GM18517 (cell line): ENCODE measurements around the gene RAD51C.
A peak's percentile ranks its signal among the peaks of the same experiment; 100 is the strongest.
"Not testable (repeated sequence)": the region's sequence is repeated elsewhere in the genome, so short reads cannot be mapped to it uniquely, and the experiment has no call there.

Experiments
- ATAC-seq: cut with Tn5 transposase; IDR thresholded peaks from one replicate; pipeline ENCODE4 v1.9.1; 2021; ENCODE audit warnings: mild to moderate bottlenecking, moderate library complexity; ENCODE audit not compliant: unreplicated experiment

RAD51C gene

GRCh38 chr17:58680038-58680369, 12.4 kb upstream of the RAD51C start:
- no peak for ATAC-seq

- ATAC-seq: no peak
Observed at GRCh38 chr17:58684003-58684402, 8.4 kb upstream of the RAD51C start.

GRCh38 chr17:58684462-58684861, 7.9 kb upstream of the RAD51C start:
- ATAC-seq: not testable (repeated sequence)

DNA sequence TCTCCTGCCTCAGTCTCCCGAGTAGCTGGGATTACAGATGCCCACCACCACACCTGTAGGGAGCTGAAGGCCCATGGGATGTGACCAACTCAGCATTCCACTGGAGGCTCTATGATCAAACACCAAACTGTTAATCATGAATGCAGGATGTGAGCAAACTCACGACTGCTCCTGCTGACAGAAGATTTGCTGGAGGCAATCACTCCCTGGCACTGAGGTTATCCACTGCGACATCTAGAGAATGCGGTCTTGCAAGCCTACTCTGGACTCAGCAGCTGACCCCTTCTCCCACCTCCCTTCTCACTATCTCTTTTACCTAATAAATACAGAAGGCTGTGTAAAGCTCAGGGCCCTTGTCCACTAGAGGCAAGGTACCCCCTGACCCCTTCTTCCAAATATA, 5.4 kb upstream of the RAD51C start:
- ATAC-seq: no peak

- no peak for ATAC-seq
Observed at GRCh38 chr17:58688521-58688920, 3.9 kb upstream of the RAD51C start.

DNA sequence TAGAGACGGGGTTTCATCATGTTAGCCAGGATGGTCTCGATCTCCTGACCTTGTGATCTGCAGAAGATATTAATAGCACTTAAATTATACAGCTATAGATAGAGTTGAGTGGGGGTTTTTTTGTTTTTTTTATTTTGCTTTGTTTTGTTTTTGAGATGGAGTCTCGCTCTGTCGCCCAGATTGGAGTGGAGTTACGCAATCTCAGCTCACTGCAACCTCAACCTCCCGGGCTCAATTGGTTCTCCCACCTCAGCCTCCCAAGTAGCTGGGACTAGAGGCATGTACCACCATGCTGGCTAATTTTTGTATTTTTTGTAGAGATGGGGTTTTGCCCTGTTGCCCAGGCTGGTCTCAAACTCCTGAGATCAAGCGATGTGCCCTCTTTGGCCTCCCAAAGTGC, 2.4 kb upstream of the RAD51C start:
- not testable (repeated sequence) for ATAC-seq

DNA sequence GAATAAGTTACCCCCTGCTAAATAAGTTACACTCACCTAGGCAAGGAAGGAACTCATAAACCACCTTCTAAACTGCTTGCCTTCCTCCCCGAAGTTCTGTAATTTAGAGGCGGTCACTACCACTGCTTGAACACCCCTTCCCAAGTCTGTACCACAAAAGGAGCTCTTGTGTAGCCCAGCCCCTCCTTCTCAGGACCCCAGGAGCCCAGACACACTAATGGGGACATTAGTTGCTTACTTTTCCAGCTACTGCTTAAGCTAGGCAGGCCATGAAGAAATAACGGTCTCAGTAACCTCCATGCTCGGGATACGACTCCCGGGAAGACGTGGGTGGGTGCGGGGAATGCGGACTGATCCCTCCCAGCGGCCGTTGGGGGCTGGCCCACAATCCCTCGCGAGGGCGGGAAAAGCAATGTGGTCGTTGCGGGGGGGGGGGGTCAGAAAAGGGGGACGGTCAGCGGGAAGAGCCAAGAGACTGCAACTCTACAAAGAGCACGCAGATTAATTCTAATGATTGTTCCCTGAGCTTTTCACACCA, 632 bp upstream of the RAD51C start, which contains the start of gene TEX14:
Gene TEX14, minus strand, starts transcription at position 345 of the 538 bp plus-strand sequence. CDS start 40,044 bp downstream, outside the sequence.
- ATAC-seq: no peak

- ATAC-seq: no peak
Observed at GRCh38 chr17:58693208-58693607, 806 bp downstream of the RAD51C start.

DNA sequence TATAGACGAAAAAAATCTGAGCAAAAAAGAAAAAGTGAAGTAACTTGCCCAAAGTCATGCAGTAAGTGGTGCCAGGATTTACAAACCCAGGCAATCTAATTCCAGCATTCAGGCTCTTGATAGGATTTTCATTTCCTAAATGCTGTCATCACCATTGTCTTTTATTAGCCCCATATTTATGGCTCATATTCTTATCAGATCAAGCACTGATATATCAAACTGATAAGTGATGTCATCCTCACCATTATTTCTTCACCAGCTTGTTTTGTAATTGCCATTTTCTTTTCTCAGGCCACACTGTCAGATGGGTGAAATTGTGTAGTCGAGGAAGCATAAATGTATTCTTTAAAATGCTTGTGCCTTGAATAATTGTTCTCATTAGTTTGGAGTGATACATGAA, 1.3 kb downstream of the RAD51C start:
- ATAC-seq: no peak

DNA sequence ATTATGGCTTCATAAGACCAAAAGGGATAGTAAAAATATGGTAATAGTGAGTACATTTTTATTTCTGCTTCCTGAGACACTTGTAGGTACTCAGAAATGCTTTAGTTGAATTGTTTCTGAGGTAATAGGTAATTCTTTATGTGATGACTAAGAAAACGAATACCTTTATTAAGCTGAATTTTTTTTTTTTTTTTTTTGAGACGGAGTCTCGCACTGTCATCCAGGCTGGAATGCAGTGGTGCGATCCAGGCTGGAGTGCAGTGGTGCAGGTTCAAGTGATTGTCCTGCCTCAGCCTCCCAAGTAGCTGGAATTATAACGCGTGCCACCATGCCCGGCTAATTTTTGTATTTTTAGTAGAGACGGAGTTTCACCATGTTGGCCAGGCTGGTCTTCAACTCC, 1.9 kb downstream of the RAD51C start:
- ATAC-seq: no peak

DNA sequence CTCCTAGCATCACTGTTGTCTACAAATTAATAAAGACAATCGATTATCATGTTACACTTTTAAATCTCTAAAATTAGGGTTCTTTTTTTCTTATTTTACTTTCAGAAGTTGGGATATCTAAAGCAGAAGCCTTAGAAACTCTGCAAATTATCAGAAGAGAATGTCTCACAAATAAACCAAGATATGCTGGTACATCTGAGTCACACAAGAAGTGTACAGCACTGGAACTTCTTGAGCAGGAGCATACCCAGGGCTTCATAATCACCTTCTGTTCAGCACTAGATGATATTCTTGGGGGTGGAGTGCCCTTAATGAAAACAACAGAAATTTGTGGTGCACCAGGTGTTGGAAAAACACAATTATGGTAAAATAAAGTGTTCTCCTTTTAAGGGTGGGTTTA, 2.4 kb downstream of the RAD51C start:
- ATAC-seq: no peak

- no peak for ATAC-seq
Observed at GRCh38 chr17:58699771-58700170, 7.4 kb downstream of the RAD51C start.

GRCh38 chr17:58702045-58702476, 9.7 kb downstream of the RAD51C start:
- peak; percentile 45 for ATAC-seq

DNA sequence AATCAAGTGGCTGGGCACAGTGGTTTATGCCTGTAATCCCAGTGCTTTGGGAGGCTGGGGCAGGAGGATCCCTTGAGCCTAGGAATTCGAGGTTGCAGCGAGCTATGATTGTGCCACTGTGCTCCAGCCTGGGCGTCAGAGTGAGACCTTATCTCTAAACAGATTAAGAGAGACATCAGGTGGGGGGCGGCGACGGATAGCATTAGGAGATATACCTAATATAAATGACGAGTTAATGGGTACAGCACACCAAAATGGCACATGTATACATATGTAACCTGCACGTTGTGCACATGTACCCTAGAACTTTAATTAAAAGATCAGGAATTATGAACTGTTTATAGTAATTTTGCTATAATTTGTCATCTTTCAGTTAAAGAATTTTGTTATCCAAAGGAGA, 10.3 kb downstream of the RAD51C start:
- no peak for ATAC-seq

DNA sequence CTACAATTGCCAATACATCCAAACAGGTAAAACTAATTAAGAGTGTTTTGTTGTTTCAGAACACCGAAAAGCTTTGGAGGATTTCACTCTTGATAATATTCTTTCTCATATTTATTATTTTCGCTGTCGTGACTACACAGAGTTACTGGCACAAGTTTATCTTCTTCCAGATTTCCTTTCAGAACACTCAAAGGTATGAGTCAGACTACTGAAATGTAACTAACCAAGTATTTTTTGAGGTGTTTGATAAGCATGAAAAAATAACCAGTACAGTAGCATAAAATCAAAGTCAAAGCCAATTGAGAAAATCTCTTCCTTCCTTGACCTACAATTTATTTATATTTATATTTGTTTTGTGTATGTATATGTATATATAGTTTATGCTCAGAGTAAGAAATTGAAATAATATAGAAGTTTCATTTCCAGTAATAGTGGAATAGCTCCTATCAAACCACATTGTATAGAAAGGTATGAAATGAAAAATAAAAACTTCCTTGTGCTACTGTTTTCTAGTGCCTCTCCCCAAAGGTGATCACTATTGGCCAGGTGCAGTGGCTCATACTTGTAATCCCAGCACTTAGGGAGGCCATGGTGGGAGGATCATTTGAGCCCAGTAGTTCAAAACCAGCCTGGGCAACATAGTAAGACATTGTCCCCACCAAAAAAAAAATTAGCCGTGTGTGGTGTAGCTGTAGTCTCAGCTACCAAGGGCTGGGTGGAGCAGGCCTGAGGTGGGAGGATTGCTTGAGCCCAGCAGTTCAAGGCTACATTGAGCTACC, 10.9 kb downstream of the RAD51C start:
- no peak for ATAC-seq

- no peak for ATAC-seq
Observed at GRCh38 chr17:58703916-58704286, 11.5 kb downstream of the RAD51C start.

DNA sequence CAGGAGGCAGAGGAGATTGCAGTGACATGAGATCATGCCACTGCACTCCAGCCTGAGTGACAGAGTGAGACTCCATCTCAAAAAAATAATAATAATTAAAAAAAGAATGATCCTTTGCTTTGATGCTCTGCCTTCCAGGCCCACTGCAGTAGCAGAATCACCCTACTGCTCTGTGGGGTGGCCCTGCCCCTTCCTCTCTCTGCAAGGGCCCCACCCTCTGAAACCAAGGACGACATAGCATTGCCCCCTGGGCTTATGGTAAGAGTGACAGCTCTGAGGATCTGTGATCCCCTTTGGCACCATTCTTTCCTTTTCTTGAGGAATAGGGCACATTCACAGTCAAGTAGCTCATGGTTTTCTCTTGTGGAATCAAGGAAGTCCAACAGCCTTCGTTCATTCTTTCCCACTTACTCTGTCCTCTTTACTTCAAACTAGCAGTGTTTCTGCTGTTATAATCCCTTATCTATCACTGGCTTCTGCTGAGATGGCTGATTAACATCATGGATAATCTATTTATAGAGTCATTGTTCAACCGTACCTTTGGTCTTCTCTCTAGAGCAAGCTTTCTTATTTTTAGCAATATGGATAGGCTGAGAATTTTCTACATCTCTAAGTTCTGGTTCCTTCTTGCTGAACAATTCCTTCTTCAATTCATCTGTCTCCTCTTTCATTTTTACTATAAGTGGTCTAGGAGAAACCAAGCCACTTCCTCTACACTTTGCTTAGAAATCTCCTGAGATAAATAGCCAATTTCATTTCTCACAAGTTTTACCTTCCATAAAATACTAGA, 14.1 kb downstream of the RAD51C start:
- no peak for ATAC-seq

- no peak for ATAC-seq
Observed at GRCh38 chr17:58710948-58711552, 18.6 kb downstream of the RAD51C start.

DNA sequence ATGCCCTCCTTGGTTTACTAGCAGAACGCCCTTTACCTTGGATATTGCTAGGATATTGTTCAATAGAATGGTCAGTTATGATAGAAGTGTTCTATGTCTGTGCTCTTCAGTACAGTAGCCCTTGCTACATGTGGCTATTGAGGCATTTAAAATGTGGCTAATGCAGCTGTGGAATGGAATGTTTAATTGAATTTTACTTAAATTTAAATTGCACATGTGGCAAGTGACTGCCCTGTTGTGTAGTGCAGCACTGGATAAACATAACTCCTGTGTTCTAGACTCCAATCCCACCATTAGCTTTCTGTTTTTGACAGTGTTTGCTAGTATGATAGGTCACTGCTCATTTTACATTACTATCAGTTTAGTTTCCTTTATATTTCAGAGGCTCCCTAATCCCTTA, 29.9 kb downstream of the RAD51C start:
- ATAC-seq: no peak

GRCh38 chr17:58722696-58723095, 30.3 kb downstream of the RAD51C start:
- no peak for ATAC-seq

- no peak for ATAC-seq
Observed at GRCh38 chr17:58728798-58729197, 36.4 kb downstream of the RAD51C start.

GRCh38 chr17:58730937-58731336, 38.5 kb downstream of the RAD51C start:
- no peak for ATAC-seq
